ENCODE measurements around the gene PDIA5. TPM values are rescaled to one million over a fixed set of nuclear protein-coding genes. Genes with fewer than 3 reads are reported as not detected.

Gene PDIA5
- total and polyA plus RNA-seq, 2 donors (not counting 1 experiment from before 2014, with no cell fraction given) = 2.6 to 3.8 TPM

GRCh38 chr3:123093696-123094095 lies 26.9 kb downstream of the PDIA5 start:
- no peak overlapping the region for H3K4me3 Mint-ChIP-seq
- intact Hi-C loops (cut with micrococcal nuclease) = no loop called here
- no peak overlapping the region for H3K27ac Mint-ChIP-seq
- no peaks in the 10 kb centered on the region for H4K20me1 ChIP-seq (ENCODE audit: control insufficient read depth, insufficient read depth, low read length, poor library complexity, severe bottlenecking)
- H3K27ac ChIP-seq (ENCODE audit: low read length in 2 of 2) = no peak overlapping the region
- no peak overlapping the region for H2AFZ ChIP-seq (ENCODE audit: insufficient read depth, low read depth, low read length, poor library complexity, severe bottlenecking)
- ATAC-seq (ENCODE audit: low read depth) = no peak
- H3K9ac ChIP-seq (ENCODE audit: low read length) = no peak overlapping the region
- 97% methylated on average over 8 of the region's 8 CpGs for WGBS (ENCODE audit: insufficient coverage)
- no peaks in the 10 kb centered on the region for H3K9me3 ChIP-seq (ENCODE audit: control extremely low read depth in 1 of 3, control insufficient read depth in 2 of 3, insufficient read depth in 1 of 3, low read length in 2 of 3)
- CTCF ChIA-PET = no interaction called here
- TF ChIP-seq EZH2 (IDR thresholded peaks at IDR 0.05; ENCODE audit: borderline replicate concordance, insufficient read depth, low read depth, low read length, poor library complexity, severe bottlenecking) = no peak
- TF ChIP-seq, protein P1, sequence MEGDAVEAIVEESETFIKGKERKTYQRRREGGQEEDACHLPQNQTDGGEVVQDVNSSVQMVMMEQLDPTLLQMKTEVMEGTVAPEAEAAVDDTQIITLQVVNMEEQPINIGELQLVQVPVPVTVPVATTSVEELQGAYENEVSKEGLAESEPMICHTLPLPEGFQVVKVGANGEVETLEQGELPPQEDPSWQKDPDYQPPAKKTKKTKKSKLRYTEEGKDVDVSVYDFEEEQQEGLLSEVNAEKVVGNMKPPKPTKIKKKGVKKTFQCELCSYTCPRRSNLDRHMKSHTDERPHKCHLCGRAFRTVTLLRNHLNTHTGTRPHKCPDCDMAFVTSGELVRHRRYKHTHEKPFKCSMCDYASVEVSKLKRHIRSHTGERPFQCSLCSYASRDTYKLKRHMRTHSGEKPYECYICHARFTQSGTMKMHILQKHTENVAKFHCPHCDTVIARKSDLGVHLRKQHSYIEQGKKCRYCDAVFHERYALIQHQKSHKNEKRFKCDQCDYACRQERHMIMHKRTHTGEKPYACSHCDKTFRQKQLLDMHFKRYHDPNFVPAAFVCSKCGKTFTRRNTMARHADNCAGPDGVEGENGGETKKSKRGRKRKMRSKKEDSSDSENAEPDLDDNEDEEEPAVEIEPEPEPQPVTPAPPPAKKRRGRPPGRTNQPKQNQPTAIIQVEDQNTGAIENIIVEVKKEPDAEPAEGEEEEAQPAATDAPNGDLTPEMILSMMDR (IDR thresholded peaks at IDR 0.05) = no peak
- no peaks in the 10 kb centered on the region for H3K4me1 ChIP-seq (ENCODE audit: control insufficient read depth in 2 of 2, insufficient read depth in 2 of 2, low read length in 2 of 2)
- H3K27me3 Mint-ChIP-seq = no peaks in the 10 kb centered on the region
- H3K4me3 ChIP-seq (ENCODE audit: control extremely low read depth in 1 of 5, extremely low read depth in 1 of 5, insufficient read depth in 1 of 5, low read depth in 2 of 5, low read length in 4 of 5) = no peak overlapping the region
- no peaks in the 10 kb centered on the region for H3K79me2 ChIP-seq (ENCODE audit: control insufficient read depth, insufficient read depth, low read length)
- no peak overlapping the region for H3K4me2 ChIP-seq (replicated peaks; ENCODE audit: low read depth, low read length, poor library complexity, severe bottlenecking)
- H3K27me3 ChIP-seq (replicated peaks in 1 of 4; ENCODE audit: control extremely low read depth in 1 of 4, control insufficient read depth in 3 of 4, insufficient read depth in 4 of 4, low read length in 3 of 4) = no peaks in the 10 kb centered on the region
- DNase-seq = no peak
- H3K36me3 ChIP-seq (replicated peaks in 1 of 2; ENCODE audit: control extremely low read depth in 1 of 2, control insufficient read depth in 1 of 2, extremely low read depth in 1 of 2, insufficient read depth in 2 of 2, low read length in 1 of 2) = peaks cover 4 to 6% of the 10 kb centered on the region in 2 experiments
- no peaks in the 10 kb centered on the region for H3K9me3 Mint-ChIP-seq (ENCODE audit: insufficient read depth)
- H3K4me1 Mint-ChIP-seq = peaks cover 6% of the 10 kb centered on the region
- POLR2A ChIA-PET = no interaction called here

- no peak overlapping the region for H3K27ac ChIP-seq (ENCODE audit: low read length in 2 of 2)
- peaks cover 4 to 6% of the 10 kb centered on the region in 2 experiments for H3K36me3 ChIP-seq (replicated peaks in 1 of 2; ENCODE audit: control extremely low read depth in 1 of 2, control insufficient read depth in 1 of 2, extremely low read depth in 1 of 2, insufficient read depth in 2 of 2, low read length in 1 of 2)
- no peak overlapping the region for H3K4me3 Mint-ChIP-seq
- WGBS (ENCODE audit: insufficient coverage) = 95% methylated on average over 11 of the region's 15 CpGs
- ATAC-seq (ENCODE audit: low read depth) (no peak), DNase-seq (no peak)
- H3K27me3 ChIP-seq (replicated peaks in 1 of 4; ENCODE audit: control extremely low read depth in 1 of 4, control insufficient read depth in 3 of 4, insufficient read depth in 4 of 4, low read length in 3 of 4) = no peaks in the 10 kb centered on the region
- H3K79me2 ChIP-seq (ENCODE audit: control insufficient read depth, insufficient read depth, low read length) = no peaks in the 10 kb centered on the region
- H4K20me1 ChIP-seq (ENCODE audit: control insufficient read depth, insufficient read depth, low read length, poor library complexity, severe bottlenecking) = no peaks in the 10 kb centered on the region
- CTCF ChIA-PET = interaction anchor here (0.5 kb wide), 1 partner anchor 1548 kb away, joined by 5 read pairs; no protein-coding TSS in a partner anchor
- no peaks in the 10 kb centered on the region for H3K4me1 ChIP-seq (ENCODE audit: control insufficient read depth in 2 of 2, insufficient read depth in 2 of 2, low read length in 2 of 2)
- H3K4me2 ChIP-seq (replicated peaks; ENCODE audit: low read depth, low read length, poor library complexity, severe bottlenecking) = no peak overlapping the region
- H3K4me3 ChIP-seq (ENCODE audit: control extremely low read depth in 1 of 5, extremely low read depth in 1 of 5, insufficient read depth in 1 of 5, low read depth in 2 of 5, low read length in 4 of 5) = no peak overlapping the region
- TF ChIP-seq EZH2 (IDR thresholded peaks at IDR 0.05; ENCODE audit: borderline replicate concordance, insufficient read depth, low read depth, low read length, poor library complexity, severe bottlenecking) = no peak
- TF ChIP-seq, protein P1 (IDR thresholded peaks at IDR 0.05) = no peak
- no peak overlapping the region for H3K9ac ChIP-seq (ENCODE audit: low read length)
- intact Hi-C loops (cut with micrococcal nuclease) = no loop called here
- H3K27me3 Mint-ChIP-seq = no peaks in the 10 kb centered on the region
- H2AFZ ChIP-seq (ENCODE audit: insufficient read depth, low read depth, low read length, poor library complexity, severe bottlenecking) = no peak overlapping the region
- H3K9me3 ChIP-seq (ENCODE audit: control extremely low read depth in 1 of 3, control insufficient read depth in 2 of 3, insufficient read depth in 1 of 3, low read length in 2 of 3) = no peaks in the 10 kb centered on the region
- H3K9me3 Mint-ChIP-seq (ENCODE audit: insufficient read depth) = no peaks in the 10 kb centered on the region
- H3K4me1 Mint-ChIP-seq = peaks cover 6% of the 10 kb centered on the region
- H3K27ac Mint-ChIP-seq = no peak overlapping the region
- POLR2A ChIA-PET = no interaction called here
Measured at GRCh38 chr3:123094516-123095313, 27.9 kb downstream of the PDIA5 start.
